ENCODE data around the gene NPAT.

DNA sequence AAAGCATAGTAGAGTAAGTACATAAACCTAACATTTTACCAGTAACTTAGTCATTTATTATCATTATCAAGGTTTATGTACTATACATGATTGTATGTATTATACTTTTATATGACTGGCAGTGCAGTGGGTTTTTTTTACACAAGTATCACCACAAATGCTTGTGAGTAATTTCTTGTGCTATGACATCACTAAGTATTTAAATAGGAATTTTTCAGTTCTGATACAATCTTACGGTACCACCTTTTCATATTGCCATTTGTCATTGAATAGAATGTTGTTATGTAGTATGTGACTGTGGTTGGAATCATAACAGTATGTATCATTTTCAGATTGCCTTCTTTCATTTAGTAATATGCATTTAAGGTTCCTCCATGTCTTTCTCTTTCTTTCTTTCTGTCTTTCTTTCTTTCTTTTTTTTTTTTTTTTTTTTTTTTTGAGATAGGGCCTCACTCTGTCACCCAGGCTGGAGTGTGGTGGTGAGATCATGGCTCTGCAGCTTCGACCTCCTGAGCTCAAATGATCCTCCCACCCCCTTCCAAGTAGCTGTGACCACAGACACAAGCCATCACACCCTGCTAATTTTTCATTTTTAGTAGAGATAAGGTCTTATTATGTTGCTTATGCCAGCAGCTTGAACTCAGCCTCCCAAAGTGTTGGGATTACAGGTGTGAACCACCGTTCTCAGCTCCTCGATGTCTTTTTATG lies 19.0 kb upstream of the NPAT start:
- TF ChIP-seq, protein P1, sequence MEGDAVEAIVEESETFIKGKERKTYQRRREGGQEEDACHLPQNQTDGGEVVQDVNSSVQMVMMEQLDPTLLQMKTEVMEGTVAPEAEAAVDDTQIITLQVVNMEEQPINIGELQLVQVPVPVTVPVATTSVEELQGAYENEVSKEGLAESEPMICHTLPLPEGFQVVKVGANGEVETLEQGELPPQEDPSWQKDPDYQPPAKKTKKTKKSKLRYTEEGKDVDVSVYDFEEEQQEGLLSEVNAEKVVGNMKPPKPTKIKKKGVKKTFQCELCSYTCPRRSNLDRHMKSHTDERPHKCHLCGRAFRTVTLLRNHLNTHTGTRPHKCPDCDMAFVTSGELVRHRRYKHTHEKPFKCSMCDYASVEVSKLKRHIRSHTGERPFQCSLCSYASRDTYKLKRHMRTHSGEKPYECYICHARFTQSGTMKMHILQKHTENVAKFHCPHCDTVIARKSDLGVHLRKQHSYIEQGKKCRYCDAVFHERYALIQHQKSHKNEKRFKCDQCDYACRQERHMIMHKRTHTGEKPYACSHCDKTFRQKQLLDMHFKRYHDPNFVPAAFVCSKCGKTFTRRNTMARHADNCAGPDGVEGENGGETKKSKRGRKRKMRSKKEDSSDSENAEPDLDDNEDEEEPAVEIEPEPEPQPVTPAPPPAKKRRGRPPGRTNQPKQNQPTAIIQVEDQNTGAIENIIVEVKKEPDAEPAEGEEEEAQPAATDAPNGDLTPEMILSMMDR (IDR thresholded peaks at IDR 0.05): no peak
- TF ChIP-seq POLR2AphosphoS5 (IDR thresholded peaks at IDR 0.05) (no peak), EP300 (IDR thresholded peaks at IDR 0.05) (no peak), POLR2A (IDR thresholded peaks at IDR 0.05) (no peak)

All from suprapubic skin (tissue), 4 donors.